ENCODE data around the gene NRL.
A peak's percentile ranks its signal among the peaks of the same experiment; 100 is the strongest.

The NRL gene

GRCh38 chr14:24143511-24143910 is 28.8 kb upstream of the NRL start:
- DNase-seq: no peak

DNA sequence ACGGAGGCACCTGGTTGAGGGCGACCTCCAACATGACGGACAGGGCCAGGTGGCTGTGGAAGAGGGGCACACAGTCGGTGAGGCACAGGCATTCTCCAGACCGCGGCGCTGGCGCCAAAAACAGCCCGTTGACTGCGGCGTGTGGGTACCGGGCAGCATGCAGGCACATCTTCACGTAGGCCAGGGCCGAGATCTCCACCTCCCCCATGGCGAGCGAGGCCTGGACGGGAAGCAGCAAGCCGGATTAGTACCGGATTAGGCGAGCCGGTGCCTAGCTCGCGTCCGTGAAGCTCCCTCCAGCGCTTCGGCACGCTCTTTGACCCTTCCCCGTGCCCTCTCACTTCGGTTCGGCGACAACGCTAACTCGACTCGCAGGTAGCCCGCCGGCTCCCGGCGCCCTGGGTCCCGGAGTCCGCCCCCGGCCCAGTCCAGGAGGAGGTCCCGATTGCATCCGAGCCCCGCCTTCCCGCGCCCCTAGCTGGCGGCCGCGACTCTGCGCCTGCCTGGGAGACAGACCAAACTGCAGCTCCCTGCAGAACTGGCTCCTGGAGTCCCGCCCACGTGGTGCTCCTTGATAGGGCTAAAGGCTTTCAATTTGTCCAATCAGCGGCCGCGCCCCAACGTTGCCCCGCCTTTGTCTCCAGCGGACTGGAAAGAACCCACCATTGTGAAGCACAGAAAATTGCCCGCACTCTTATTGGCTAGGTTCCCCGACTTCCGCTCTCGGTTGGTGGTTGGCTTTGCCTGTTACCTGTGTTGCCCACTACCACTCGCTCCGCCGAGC is 26.5 kb upstream of the NRL start, which contains the start of gene EMC9:
TSS of gene EMC9 (minus strand) at position 495 of the 784 bp plus-strand sequence. CDS start at position 208, 287 bp downstream.
- peak; percentile 100 for DNase-seq

GRCh38 chr14:24139272-24139934 is 24.7 kb upstream of the NRL start:
- peak; percentile 2 for DNase-seq

DNA sequence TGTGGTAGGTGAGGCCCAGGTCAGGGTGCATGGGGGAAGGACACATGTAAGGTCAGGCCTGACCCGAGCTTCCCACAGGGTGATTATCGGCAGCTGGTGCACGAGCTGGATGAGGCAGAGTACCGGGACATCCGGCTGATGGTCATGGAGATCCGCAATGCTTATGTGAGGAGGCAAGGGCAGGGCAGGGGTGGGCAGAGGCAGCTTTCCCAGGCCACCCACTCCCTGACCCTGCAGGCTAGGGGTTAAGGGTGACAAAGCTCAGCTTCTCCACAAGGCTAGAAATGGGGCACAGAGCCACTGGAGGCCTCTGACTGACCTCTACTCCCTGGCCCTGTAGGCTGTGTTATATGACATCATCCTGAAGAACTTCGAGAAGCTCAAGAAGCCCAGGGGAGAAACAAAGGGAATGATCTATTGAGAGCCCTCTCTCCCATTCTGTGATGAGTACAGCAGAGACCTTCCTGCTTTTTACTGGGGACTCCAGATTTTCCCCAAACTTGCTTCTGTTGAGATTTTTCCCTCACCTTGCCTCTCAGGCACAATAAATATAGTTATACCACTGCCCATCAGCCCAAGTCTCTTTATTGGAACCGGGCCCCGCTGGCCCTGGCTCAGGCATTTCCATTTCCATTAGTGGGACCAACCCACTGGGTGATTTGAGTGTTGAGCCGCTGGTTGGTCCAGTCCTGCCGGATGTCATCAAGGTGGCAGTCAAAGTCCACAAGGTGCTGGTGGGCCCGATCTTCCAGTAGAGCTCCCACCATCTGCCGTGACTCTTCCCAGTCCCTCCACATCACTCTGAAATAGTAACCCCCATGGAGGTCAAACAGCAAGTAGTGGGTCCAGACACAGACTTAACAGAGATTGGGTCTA is 23.9 kb upstream of the NRL start:
- no peak for DNase-seq

GRCh38 chr14:24137529-24138395 is 23.0 kb upstream of the NRL start:
- DNase-seq: no peak

GRCh38 chr14:24136684-24137528 is 22.2 kb upstream of the NRL start:
- DNase-seq: peak; percentile 36

- DNase-seq: peak; percentile 95
These were observed 21.3 kb upstream of the NRL start, which contains the start of gene PSME1 for GRCh38 chr14:24135834-24136683. TSS of gene PSME1 (plus strand) at chr14:24136194. CDS start at chr14:24136263, 69 bp downstream.

GRCh38 chr14:24135584-24135833 is 20.8 kb upstream of the NRL start:
- no peak for DNase-seq

DNA sequence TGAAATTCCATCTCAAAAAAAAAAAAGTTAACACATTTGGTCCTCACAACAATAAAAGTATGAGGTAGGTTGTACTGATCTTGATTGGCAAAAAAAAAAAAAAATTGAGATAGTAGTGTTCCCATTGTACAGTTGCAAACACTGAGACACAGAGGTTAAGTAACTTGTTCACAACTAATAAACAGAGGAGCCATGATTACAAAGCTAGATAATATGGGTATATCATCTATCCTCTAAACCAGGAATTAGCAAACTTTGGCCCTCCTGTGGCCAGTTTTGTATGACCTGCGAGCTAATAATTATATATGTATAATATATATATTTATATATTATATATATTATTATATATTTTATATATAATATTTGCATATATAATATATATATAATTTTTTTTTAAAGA is 19.0 kb upstream of the NRL start:
- DNase-seq: no peak

- DNase-seq: no peak
These were observed 18.2 kb upstream of the NRL start for GRCh38 chr14:24132976-24133375.

GRCh38 chr14:24132061-24132685 is 17.4 kb upstream of the NRL start:
- DNase-seq: no peak

- DNase-seq: no peak
These were observed 16.8 kb upstream of the NRL start for GRCh38 chr14:24131549-24131966.

DNA sequence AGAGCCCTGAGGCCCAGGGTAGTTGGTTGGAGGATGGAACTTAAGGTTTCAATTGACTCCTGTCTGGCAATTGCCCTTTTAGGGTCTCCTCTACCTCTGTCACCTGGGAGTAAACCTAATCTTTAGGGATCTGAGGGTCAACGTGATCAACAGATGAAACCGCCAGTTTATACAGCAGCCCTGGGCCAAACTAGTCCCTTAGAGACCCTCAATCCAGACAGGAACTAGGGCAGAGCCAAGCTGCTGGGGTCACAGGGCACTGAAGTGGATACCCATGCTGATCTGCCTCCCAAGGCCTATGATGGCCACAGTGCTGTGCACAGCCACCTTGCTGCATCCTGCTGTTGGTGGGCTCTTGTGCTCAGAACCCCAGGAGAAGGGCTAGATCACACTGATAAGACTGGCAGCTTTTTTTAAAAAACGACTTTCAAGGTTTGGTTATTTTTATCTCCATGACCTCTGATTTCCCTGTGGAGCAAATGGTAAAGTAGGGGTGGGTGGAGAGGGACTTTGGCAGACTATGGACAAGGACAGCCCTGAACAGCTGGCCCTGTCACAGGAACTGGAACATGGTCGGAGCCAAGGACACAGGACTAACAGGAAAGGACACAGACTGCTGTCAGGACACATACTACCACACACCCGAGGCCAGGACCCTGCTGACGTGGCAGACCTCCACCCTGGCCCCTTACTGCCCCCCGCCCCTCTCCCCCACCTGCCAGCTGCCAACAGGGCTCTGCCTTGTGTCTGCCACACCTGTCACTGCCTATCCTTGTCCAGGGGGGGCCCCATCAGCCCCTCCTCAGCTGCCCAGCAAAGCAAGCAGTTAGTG is 16.2 kb upstream of the NRL start:
- DNase-seq: peak; percentile 6

GRCh38 chr14:24130380-24130716 is 15.6 kb upstream of the NRL start, which contains the start of gene FITM1:
TSS of gene FITM1 (plus strand) at chr14:24130659. CDS start at chr14:24131564, 905 bp downstream.
- no peak for DNase-seq

DNA sequence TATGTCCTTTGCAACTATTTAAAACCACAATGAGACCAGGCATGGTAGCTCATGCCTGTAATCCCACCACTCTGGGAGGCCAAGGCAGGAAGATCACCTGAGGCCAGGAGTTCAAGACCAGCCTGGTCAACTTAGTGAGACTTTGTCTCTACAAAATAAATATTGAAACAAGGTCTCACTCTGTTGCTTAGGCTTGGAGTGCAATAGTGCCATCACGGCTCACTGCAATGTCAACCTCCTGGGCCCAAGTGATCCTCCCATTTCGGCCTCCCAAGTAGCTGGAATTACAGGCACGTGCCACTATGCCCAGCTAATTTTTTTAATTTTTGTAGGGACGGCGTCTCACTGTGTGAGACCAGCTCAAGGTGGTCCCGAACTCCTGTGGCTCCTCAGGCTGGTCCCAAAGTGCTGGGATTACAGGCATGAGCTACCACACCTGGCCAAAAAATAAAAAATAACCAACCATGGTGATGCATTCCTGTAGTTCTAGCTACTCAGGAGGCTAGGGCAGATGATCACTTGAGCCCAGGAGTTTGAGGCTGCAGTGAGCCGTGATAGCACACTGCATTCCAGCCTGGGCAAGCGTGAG is 14.8 kb upstream of the NRL start:
- DNase-seq: no peak

GRCh38 chr14:24127673-24128072 is 12.9 kb upstream of the NRL start:
- DNase-seq: no peak

DNA sequence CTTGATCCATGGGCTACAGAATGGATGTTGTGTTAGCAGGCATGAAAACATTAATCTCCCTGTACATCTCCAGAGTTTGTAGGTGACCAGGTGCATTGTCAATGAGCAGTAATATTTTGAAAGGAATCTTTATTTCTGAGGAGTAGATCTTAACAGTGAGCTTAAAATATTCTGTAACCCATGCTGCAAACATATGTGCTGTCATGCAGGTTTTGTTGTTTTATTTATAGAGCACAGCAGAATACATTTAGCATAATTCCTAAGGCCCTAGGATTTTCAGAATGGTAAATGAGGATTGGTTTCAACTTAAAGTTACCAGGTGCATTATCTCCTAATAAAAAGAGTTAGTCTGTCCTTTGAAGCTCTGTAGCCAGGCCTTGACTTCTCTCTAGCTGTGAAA is 12.2 kb upstream of the NRL start:
- no peak for DNase-seq
